H9 (cell line): ENCODE measurements around the gene DIP2C. TPM values are rescaled to one million over a fixed set of nuclear protein-coding genes. Genes with fewer than 3 reads are reported as not detected.

ENCODE experiments used
- DNase-seq: peaks from one replicate; pipeline ENCODE4 v3.0.0-alpha.2; 2017
- H2AFZ ChIP-seq: one replicate; pipeline ENCODE4 v1.6.1; 2013; ENCODE audit warnings: mild to moderate bottlenecking, low read length, control low read depth, moderate library complexity
- H2AK5ac ChIP-seq: 2 replicates; pipeline ENCODE4 v1.6.1; 2013; ENCODE audit warnings: low read length, control low read depth, mixed read lengths; ENCODE audit not compliant: insufficient read length
- H2BK120ac ChIP-seq: one replicate; pipeline ENCODE4 v1.6.1; 2013; ENCODE audit warnings: low read depth, mild to moderate bottlenecking, low read length, control low read depth, inconsistent platforms; ENCODE audit not compliant: poor library complexity, severe bottlenecking
- H2BK12ac ChIP-seq: 2 replicates; pipeline ENCODE4 v1.6.1; 2013; ENCODE audit warnings: low read length, control low read depth, mixed read lengths, low read depth; ENCODE audit not compliant: insufficient read length
- H2BK15ac ChIP-seq: 2 replicates; pipeline ENCODE4 v1.6.1; 2013; ENCODE audit warnings: low read depth, low read length, control low read depth
- H2BK20ac ChIP-seq: one replicate; pipeline ENCODE4 v1.6.1; 2013; ENCODE audit warnings: low read depth, mild to moderate bottlenecking, low read length, control low read depth, inconsistent platforms; ENCODE audit not compliant: poor library complexity, severe bottlenecking
- H2BK5ac ChIP-seq: 2 replicates; pipeline ENCODE4 v1.6.1; 2013; ENCODE audit warnings: low read length, control low read depth, mixed read lengths; ENCODE audit not compliant: insufficient read length
- H3K14ac ChIP-seq: 2 replicates; pipeline ENCODE4 v1.6.1; 2013; ENCODE audit warnings: low read length, control low read depth; ENCODE audit not compliant: insufficient read depth
- H3K18ac ChIP-seq: 2 replicates; pipeline ENCODE4 v1.6.1; 2013; ENCODE audit warnings: low read depth, mild to moderate bottlenecking, mixed read lengths, low read length, control low read depth; ENCODE audit not compliant: insufficient read length
- H3K23ac ChIP-seq: 2 replicates; pipeline ENCODE4 v1.6.1; 2013; ENCODE audit warnings: low read length, control low read depth, mixed read lengths, low read depth; ENCODE audit not compliant: insufficient read length
- H3K23me2 ChIP-seq: 2 replicates; pipeline ENCODE4 v1.6.1; 2013; ENCODE audit warnings: low read depth, mild to moderate bottlenecking, mixed read lengths, low read length, control low read depth; ENCODE audit not compliant: insufficient read length, poor library complexity, severe bottlenecking
- H3K27ac ChIP-seq: 2 replicates; pipeline ENCODE4 v1.5.1; 2013; ENCODE audit warnings: low read length, control low read depth, mixed read lengths, low read depth; ENCODE audit not compliant: insufficient read length
- H3K27me3 ChIP-seq: 2 replicates; pipeline ENCODE4 v1.6.1; 2013; ENCODE audit warnings: low read length, control low read depth, inconsistent platforms; ENCODE audit not compliant: insufficient read depth
- H3K4ac ChIP-seq: 2 replicates; pipeline ENCODE4 v1.6.1; 2013; ENCODE audit warnings: low read depth, mild to moderate bottlenecking, control low read depth, inconsistent platforms, low read length, moderate library complexity
- H3K4me1 ChIP-seq: 2 replicates; pipeline ENCODE4 v1.6.1; 2013; ENCODE audit warnings: low read length, control low read depth, inconsistent platforms; ENCODE audit not compliant: insufficient read depth
- H3K4me2 ChIP-seq: 2 replicates; pipeline ENCODE4 v1.6.1; 2013; ENCODE audit warnings: low read length, control low read depth, mixed read lengths; ENCODE audit not compliant: insufficient read length, insufficient read depth
- H3K56ac ChIP-seq: 2 replicates; pipeline ENCODE4 v1.6.1; 2013; ENCODE audit warnings: low read depth, mild to moderate bottlenecking, mixed read lengths, low read length, control low read depth; ENCODE audit not compliant: insufficient read length
- H3K79me1 ChIP-seq: 2 replicates; pipeline ENCODE4 v1.6.1; 2013; ENCODE audit warnings: low read depth, mild to moderate bottlenecking, moderate library complexity, low read length, control low read depth, inconsistent platforms; ENCODE audit not compliant: insufficient read depth, poor library complexity, severe bottlenecking
- H3K79me2 ChIP-seq: 2 replicates; pipeline ENCODE4 v1.6.1; 2013; ENCODE audit warnings: low read length, control low read depth, inconsistent platforms; ENCODE audit not compliant: insufficient read depth
- H3K9ac ChIP-seq: 2 replicates; pipeline ENCODE4 v1.6.1; 2013; ENCODE audit warnings: low read length, control low read depth, mixed read lengths; ENCODE audit not compliant: insufficient read length; ENCODE audit errors: extremely low read depth
- H3K9me3 ChIP-seq: one replicate; pipeline ENCODE4 v1.6.1; 2013; ENCODE audit warnings: low read depth, low read length, inconsistent platforms; ENCODE audit not compliant: control insufficient read depth
- H3T11ph ChIP-seq: one replicate; pipeline ENCODE4 v1.6.1; 2013; ENCODE audit warnings: mild to moderate bottlenecking, low read length, control low read depth, inconsistent platforms
- H4K20me1 ChIP-seq: one replicate; pipeline ENCODE4 v1.6.1; 2013; ENCODE audit not compliant: control insufficient read depth, insufficient read length, insufficient read depth
- H4K5ac ChIP-seq: 2 replicates; pipeline ENCODE4 v1.6.1; 2013; ENCODE audit warnings: low read depth, mild to moderate bottlenecking, mixed read lengths, low read length, control low read depth; ENCODE audit not compliant: insufficient read length
- H4K8ac ChIP-seq: replicated peaks from 2 replicates; pipeline ENCODE4 v1.6.1; 2013; ENCODE audit warnings: low read length, control low read depth, mixed read lengths, low read depth; ENCODE audit not compliant: insufficient read length
- H4K91ac ChIP-seq: 2 replicates; pipeline ENCODE4 v1.6.1; 2013; ENCODE audit warnings: low read depth, mild to moderate bottlenecking, moderate library complexity, mixed read lengths, low read length, control low read depth; ENCODE audit not compliant: insufficient read length
- H3K27ac Mint-ChIP-seq, 3 experiments: 2 replicates in 2 of 3; 3 replicates in 1 of 3; pipeline ENCODE4 v1.8.0; 2020 to 2021; ENCODE audit warnings: mixed read lengths in 3 of 3, mild to moderate bottlenecking in 1 of 3, moderate library complexity in 1 of 3
- H3K27me3 Mint-ChIP-seq: 2 replicates; pipeline ENCODE4 v1.8.0; 2021; ENCODE audit warnings: low read depth, mild to moderate bottlenecking, moderate library complexity, mixed read lengths
- H3K36me3 Mint-ChIP-seq, 3 experiments: 2 replicates in 2 of 3; 3 replicates in 1 of 3; pipeline ENCODE4 v1.8.0; 2020 to 2021; ENCODE audit warnings: low read depth in 3 of 3, mixed read lengths in 3 of 3; ENCODE audit not compliant: insufficient read depth in 1 of 3
- H3K4me1 Mint-ChIP-seq, 2 experiments: 2 replicates each; pipeline ENCODE4 v1.8.0; 2020; ENCODE audit warnings: mixed read lengths in 2 of 2
- H3K4me3 Mint-ChIP-seq, 2 experiments: 2 replicates in 1 of 2; 3 replicates in 1 of 2; pipeline ENCODE4 v1.8.0; 2020 to 2021; ENCODE audit warnings: mild to moderate bottlenecking in 2 of 2, mixed read lengths in 2 of 2, moderate library complexity in 1 of 2
- H3K9me3 Mint-ChIP-seq, 2 experiments: 2 replicates in 1 of 2; 3 replicates in 1 of 2; pipeline ENCODE4 v1.8.0; 2020; ENCODE audit warnings: mild to moderate bottlenecking in 2 of 2, mixed read lengths in 2 of 2, moderate library complexity in 1 of 2
- WGBS: extraction: QIAGEN DNeasy Blood & Tissue Kit; methylation state at CpG from one replicate; pipeline ENCODE4 v1.1.7; 2013; ENCODE audit warnings: missing lambda C conversion rate, low lambda C conversion rate, mixed read lengths; ENCODE audit not compliant: insufficient read length; ENCODE audit errors: extremely low coverage; 5-methylcytosine and 5-hydroxymethylcytosine counted together
- total RNA-seq: library from RNA; stranded (reverse); gene quantifications from 2 replicates; pipeline ENCODE4 v1.2.1, GENCODE V29; 2021
- TF ChIP-seq, protein P1 (sequence below): fragments of 200-600 bp; sonication (generic); conservative IDR thresholded peaks from 3 replicates; pipeline ENCODE4 v1.8.0; 2021; ENCODE audit warnings: antibody characterized with exemption, mild to moderate bottlenecking

The DIP2C gene
- total RNA-seq, 1 experiment from 2014 or later: 7.9 TPM

DNA sequence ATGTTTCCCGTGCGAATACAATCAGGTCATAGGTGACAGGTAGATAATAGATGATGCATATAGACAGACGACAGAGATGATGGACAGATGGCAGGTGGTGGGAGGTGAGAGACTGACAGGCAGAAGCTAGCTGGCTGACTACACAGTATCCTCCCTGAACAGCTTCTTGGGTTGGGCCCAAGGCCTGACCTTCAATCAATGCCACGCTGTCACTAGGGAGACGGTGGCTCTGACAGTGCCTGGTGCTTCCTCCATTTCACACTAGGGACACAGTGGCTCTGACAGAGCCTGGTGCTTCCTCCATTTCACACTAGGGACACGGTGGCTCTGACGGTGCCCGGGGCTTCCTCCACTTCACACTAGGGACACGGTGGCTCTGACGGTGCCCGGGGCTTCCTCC is 200.1 kb downstream of the DIP2C start:
- no peak overlapping the region for H4K91ac ChIP-seq
- Mint-ChIP-seq H3K4me1 (peaks cover 49% of the 10 kb centered on the region in 2 experiments), H3K27me3 (peaks cover 23% of the 10 kb centered on the region), H3K27ac (no peak overlapping the region), H3K9me3 (no peaks in the 10 kb centered on the region), H3K4me3 (no peak overlapping the region), H3K36me3 (no peaks in the 10 kb centered on the region; a peak in 2 of 7 replicates)
- H2AK5ac ChIP-seq: no peak overlapping the region
- H3K27me3 ChIP-seq: no peaks in the 10 kb centered on the region
- no peak overlapping the region for H3K18ac ChIP-seq
- H4K8ac ChIP-seq: no peak overlapping the region
- no peak overlapping the region for H3K56ac ChIP-seq
- H4K20me1 ChIP-seq: no peaks in the 10 kb centered on the region
- H3K9me3 ChIP-seq: no peaks in the 10 kb centered on the region
- no peak overlapping the region for H3K14ac ChIP-seq
- H3K23me2 ChIP-seq: no peaks in the 10 kb centered on the region
- H3K27ac ChIP-seq: no peak overlapping the region
- H3K4ac ChIP-seq: no peak overlapping the region
- no peak overlapping the region for H3K23ac ChIP-seq
- H3K4me2 ChIP-seq: no peak overlapping the region
- no peaks in the 10 kb centered on the region for H3K79me2 ChIP-seq
- DNase-seq: no peak
- H2AFZ ChIP-seq: no peak overlapping the region
- peaks cover 6% of the 10 kb centered on the region; the same call in 1 of the 2 replicates for H3K4me1 ChIP-seq
- no peaks in the 10 kb centered on the region for H3K79me1 ChIP-seq
- no CpG with 5 or more reads among the region's 11 CpGs for WGBS
- TF ChIP-seq, protein P1, sequence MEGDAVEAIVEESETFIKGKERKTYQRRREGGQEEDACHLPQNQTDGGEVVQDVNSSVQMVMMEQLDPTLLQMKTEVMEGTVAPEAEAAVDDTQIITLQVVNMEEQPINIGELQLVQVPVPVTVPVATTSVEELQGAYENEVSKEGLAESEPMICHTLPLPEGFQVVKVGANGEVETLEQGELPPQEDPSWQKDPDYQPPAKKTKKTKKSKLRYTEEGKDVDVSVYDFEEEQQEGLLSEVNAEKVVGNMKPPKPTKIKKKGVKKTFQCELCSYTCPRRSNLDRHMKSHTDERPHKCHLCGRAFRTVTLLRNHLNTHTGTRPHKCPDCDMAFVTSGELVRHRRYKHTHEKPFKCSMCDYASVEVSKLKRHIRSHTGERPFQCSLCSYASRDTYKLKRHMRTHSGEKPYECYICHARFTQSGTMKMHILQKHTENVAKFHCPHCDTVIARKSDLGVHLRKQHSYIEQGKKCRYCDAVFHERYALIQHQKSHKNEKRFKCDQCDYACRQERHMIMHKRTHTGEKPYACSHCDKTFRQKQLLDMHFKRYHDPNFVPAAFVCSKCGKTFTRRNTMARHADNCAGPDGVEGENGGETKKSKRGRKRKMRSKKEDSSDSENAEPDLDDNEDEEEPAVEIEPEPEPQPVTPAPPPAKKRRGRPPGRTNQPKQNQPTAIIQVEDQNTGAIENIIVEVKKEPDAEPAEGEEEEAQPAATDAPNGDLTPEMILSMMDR: no peak
- H3K9ac ChIP-seq: no peak overlapping the region
- no peak overlapping the region for H3T11ph ChIP-seq
- H2BK5ac ChIP-seq: no peak overlapping the region
- no peak overlapping the region for H2BK120ac ChIP-seq
- no peak overlapping the region for H2BK12ac ChIP-seq
- H4K5ac ChIP-seq: no peak overlapping the region
- H2BK20ac ChIP-seq: no peak overlapping the region
- no peak overlapping the region for H2BK15ac ChIP-seq
